Central memory CD4-positive, alpha-beta T cell (primary cell): ENCODE results near the gene DNPEP.
"Not testable (repeated sequence)": the region's sequence is repeated elsewhere in the genome, so short reads cannot be mapped to it uniquely, and the experiment has no call there.

Experiments
- DNase-seq: peaks from one replicate; pipeline ENCODE4 v3.0.0; 2022

DNPEP gene

DNA sequence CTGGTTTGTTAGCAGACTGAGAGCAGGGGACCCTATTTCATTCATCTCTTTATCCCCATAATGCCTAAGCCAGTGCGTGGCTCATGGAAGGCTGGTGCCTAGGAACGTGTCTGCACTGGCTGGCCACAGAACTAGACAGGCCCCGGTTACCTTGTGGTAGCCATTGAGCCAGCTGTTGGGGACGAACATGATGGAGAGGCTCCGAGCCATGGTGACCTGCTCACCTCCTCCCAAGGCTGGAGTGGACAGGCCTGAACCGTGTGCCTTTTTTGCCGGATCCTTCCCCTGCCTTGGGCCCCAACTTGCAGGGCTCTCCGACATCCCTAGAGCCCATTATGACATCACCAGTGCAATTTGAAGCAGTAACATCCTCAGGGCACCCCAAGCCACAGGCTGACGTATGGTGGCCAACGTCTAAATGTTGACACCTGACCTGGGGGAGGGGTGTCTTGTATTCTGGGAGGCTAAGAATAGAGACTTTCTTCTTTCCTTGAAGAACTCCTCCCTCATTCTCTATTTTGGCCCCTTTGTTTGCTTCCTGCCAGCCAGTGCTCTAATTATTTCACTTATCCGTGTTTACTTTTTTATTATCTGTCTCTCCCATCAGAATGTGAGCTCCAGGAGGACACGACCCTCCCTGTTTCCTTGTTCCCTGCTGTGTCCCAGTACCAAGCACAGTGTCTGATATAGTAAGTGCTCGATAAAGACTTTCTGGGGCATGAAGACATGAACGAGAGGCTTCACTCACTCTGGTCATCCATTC lies 12.2 kb upstream of the DNPEP start:
- no peak for DNase-seq

- no peak for DNase-seq
Observed at GRCh38 chr2:219398721-219399363, 11.1 kb upstream of the DNPEP start.

DNA sequence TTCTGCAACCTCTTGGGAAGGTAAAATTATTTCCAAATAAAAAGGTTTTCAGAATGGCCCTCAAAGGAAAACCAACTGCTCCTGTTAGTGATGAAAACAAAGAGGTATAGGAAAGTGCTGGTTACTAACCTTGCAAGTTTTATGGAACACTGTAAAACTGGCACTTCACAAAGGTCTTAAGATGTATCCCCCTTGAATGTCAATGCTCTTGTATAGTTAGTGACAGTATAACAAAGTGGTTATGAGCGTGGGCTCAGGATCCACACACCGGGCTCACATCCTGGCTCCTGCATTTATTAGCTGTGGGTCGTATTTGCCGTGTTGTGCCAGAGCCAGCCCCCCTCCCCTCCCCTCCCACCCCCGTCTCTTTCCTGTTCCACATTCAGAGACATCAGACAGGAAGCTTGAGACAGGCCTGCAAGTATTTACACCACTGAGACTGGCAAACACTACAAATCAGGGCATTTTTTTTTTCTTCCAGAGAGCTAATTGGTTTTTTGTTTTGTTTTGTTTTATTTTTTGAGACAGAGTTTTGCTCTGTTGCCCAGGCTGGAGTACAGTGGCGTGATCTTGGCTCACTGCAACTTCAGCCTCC lies 9.2 kb upstream of the DNPEP start:
- peak; percentile 22 for DNase-seq

- DNase-seq: no peak
Observed at GRCh38 chr2:219395609-219396008, 7.9 kb upstream of the DNPEP start.

GRCh38 chr2:219395056-219395455 lies 7.3 kb upstream of the DNPEP start:
- not testable (repeated sequence) for DNase-seq

DNA sequence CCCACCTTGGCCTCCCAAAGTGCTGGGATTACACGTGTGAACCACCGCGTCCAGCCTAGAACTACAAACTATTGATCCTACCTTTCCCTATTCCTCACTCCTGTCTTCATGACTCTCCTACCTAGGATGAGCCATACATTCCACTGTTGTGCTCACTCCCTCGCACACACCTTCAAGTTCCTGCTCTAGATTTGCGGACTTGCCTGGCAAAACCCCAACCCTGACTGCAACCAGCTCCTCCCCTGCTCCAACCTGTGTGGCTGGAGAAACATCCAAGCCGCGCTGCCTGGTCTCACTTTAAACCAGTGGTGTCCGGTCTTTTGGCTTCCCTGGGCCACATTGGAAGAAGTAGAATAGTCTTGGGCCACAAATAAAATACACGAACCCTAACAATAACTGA lies 5.0 kb upstream of the DNPEP start:
- DNase-seq: no peak

DNA sequence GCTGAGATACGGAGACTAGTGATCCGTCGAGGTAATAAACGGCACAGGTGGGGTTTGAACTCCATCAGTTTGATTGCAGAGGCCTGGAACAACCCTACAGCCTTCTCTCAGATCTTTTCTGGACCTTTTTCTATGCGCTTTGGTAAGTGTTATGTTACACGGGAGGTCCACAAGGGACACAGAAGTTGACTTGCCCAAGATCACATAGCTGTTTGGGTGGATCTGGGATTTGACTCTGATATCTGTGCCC lies 1.1 kb upstream of the DNPEP start:
- no peak for DNase-seq

GRCh38 chr2:219388121-219388906 lies 602 bp upstream of the DNPEP start:
- DNase-seq: peak; percentile 98

DNA sequence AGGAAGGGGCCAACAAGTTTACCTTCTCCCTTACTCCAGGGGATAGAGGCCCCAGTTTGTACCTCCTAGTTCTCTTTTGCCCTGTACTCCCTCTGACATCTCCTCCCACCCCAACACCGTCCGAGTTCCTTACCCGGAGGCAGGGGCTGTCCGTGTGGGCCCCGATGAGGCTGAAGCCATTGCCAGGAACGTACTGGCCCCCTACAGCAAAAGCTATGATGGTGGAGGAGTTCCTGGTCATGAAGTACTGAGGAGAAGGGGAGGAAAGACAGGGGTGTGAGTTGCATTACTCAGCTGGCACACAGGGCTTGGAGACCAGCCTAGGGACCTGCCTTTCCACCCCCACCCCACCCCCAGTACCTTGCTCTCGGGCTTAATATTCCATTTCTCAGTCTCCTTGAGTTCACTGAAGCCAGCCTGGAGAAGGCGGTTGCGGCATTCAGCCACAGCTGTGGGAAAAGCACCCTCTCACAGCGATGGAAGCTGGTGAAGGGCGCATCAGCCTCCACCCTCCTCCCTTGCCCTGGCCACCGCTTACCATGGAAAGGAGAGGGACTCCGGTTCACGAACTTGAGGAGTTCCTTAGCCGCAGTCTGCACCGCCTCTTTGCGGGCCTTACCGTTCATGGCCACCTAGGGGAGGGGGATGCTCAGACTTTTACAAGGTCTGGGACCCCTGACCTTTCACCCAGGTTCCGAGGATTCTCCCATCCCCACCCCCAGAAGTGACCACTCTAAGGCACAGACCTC lies 1.0 kb downstream of the DNPEP start:
- peak; percentile 4 for DNase-seq

GRCh38 chr2:219385958-219386520 lies 1.7 kb downstream of the DNPEP start:
- no peak for DNase-seq

GRCh38 chr2:219384859-219385258 lies 2.9 kb downstream of the DNPEP start:
- no peak for DNase-seq

GRCh38 chr2:219384083-219384713 lies 3.5 kb downstream of the DNPEP start:
- no peak for DNase-seq

GRCh38 chr2:219381448-219381847 lies 6.3 kb downstream of the DNPEP start:
- no peak for DNase-seq

GRCh38 chr2:219380926-219381325 lies 6.8 kb downstream of the DNPEP start:
- DNase-seq: no peak

DNA sequence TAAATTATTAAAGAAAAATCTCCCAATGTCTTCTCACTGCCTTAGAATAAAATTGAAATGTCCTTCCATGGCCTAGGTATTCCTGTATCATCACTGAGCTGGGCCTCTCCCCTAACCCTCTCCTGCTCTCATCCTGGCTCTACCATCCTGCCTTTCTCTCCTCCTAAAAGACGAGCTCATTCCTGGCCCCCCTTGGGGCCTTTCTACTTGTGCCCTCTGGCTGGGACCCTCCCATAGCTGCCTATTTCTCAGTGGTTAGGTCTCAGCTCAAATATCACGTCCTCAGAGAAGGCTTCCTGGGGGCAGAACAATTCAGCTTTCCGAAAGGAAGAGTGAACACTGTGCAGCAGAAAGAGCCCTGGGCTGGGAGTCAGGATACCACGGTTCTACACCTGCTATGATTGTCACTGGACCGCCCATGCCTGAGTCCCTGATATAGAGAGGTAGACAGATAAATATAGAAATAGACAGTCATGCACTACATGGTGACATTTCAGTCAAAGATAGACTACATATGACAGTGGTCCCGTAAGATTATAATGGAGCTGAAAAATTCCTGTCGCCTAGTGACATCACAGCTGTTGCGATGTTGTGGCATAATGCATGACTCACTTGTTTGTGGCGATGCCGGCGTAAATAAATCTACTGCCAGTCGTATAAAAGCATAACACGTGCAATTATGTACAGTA lies 9.4 kb downstream of the DNPEP start:
- DNase-seq: no peak

DNA sequence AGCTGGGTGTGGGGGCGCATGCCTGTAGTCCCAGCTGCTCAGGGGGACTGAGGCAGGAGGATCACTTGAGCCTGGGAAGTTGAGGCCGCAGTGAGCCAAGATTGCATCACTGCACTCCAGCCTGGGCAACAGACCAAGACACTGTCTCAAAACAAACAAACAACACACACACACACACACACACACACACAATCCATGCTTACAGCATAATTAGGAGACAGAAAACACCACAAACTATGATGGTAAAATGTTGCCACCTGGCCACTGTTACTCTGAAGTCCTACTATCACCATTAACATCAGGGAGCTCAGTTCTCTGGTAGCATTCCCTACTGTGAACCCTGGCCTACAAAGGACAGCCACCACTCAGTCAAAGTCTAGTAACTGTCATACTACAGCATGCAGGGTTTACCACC lies 18.3 kb downstream of the DNPEP start:
- no peak for DNase-seq

DNA sequence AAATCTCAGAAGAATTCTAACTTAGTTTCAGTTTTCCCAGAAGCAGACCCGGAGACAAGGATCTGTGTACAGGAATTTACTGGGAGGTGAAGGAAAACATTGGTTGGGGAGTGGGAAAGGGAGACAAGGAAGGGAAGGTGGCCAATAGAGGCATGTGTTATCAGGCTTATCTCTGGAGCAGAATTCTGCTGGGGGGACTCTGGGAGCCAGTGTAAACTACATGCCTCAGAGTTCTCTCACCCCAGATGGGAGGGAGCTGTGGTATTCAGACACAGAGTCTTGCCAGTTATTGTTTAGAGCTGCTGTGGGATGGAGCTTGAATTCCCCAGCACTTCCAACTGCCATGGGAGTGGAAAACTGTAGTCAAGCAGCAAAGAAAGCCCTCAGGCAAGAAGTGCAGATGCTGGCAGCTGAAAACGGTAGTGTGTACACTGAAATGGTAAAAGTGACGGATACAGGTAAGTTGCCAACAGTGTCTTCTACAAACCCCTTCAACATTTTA lies 19.0 kb downstream of the DNPEP start:
- DNase-seq: no peak

DNA sequence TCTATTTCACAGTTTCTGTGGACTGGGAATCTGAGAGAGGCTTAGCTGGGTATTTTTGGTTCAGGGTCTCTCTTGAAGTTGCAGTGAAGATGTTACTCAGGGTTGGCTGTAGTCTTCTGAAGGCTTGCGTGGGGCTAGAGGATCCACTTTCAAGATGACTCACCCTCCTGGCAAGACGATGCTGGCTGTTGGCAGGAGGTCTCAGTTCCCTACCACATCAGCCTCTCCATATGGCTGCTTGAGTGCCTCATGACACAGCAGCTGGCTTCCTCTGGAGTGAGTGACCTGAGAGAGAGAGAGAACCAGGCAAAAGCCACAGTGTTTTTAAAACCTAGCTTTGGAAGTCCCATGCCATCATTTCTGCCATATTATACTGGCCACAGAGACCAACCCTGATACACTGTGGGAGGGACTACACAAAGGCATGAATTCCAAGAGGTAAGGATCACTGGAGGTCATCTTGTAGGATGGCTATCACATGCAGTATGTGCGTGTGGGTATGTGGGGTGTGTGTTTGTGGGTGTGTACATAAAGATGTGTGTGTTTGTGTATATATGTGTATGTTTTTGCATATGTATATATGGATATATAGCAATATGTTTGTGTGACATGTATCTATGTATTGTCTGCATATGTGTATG lies 25.1 kb downstream of the DNPEP start:
- DNase-seq: no peak

GRCh38 chr2:219362072-219362471 lies 25.6 kb downstream of the DNPEP start:
- no peak for DNase-seq

DNA sequence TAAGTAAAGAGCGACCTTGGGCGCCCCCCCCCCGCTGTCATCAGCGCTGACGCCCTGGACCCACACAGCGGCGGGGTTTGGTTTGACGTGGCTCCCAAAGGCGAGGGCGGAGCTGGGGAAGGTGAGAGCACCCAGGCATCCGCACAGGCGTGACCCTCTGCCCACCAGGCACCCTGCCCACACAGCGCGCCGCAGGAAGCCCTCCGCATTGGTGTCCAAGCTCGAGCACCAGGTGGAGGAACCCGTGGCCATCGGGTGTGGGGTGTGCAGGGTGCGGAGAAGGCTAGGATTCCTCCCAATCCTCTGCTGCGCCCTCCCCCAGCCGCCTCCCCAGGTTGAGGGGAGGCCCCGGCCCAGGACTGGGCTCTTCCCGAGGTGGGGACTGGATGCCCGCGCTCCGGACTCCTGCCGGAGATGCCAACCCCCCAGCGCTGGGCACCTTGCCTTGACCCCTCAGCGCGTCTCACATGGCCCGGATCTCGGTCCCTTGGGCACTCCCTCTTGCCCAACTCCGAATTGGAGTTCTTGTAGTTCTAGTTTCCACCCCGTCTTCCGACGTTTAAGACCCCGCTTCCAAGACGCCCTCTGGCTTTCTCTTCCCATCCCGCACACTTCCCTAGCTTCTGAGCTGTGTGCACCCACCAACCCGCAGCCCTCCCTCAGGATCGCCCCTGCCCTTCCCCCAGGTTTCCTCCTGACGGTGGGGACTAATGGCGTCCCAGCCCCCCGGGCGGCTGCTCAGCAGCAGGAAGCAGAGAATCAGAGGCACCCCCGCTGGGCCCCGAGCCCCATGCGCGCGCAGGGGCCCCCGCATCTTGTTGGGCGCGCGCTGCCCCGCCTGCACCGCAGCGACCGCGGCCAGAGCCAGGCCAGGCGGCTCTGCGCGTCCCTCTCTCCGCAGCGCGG lies 29.3 kb downstream of the DNPEP start:
- DNase-seq: no peak
